ENCODE results near the gene B4GALT2. TPM values are rescaled to one million over a fixed set of nuclear protein-coding genes. Genes with fewer than 3 reads are reported as not detected.

The B4GALT2 gene, protein sequence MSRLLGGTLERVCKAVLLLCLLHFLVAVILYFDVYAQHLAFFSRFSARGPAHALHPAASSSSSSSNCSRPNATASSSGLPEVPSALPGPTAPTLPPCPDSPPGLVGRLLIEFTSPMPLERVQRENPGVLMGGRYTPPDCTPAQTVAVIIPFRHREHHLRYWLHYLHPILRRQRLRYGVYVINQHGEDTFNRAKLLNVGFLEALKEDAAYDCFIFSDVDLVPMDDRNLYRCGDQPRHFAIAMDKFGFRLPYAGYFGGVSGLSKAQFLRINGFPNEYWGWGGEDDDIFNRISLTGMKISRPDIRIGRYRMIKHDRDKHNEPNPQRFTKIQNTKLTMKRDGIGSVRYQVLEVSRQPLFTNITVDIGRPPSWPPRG
- 39.7 TPM for total RNA-seq

DNA sequence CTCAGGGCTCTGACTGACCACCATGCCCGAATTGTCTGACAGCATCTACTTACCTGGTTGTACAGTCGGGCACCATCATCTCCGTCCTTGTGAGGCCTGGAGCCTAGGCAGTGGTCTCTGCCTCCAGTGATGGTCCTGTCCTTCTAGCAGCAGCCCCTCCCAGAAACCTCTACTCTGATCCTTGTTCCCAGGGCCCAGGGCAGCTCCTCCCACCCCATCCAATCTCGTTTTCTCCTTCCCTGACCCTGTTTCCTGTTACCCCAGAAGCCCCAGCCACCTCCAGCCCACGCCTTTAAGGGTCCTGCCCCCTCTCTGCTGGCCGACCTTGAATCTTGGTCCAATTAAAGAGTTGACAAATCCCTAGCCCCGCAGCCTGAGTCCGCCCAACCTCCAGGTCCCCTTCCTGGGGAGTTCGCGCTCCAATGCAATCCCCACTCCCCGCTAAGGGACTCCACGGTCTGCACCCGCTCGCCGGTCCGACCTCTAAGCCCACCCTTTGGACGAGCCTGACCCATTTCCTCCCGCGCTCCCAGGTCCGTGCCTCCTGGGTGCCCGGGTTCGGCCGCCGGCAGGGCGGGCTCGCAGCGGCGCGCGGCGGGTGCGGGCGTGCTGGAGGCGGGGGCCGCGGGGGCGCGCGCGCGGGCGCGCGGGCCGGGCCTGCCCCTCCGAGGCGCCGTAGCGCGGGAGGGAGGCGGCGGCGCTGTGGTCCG lies at the start of gene B4GALT2:
Gene B4GALT2 (plus strand): TSS at position 660 of the 710 bp plus-strand sequence. CDS start 1,951 bp downstream, outside the sequence.
- peak; percentile 43 for DNase-seq (ENCODE audit: low spot score)

DNA sequence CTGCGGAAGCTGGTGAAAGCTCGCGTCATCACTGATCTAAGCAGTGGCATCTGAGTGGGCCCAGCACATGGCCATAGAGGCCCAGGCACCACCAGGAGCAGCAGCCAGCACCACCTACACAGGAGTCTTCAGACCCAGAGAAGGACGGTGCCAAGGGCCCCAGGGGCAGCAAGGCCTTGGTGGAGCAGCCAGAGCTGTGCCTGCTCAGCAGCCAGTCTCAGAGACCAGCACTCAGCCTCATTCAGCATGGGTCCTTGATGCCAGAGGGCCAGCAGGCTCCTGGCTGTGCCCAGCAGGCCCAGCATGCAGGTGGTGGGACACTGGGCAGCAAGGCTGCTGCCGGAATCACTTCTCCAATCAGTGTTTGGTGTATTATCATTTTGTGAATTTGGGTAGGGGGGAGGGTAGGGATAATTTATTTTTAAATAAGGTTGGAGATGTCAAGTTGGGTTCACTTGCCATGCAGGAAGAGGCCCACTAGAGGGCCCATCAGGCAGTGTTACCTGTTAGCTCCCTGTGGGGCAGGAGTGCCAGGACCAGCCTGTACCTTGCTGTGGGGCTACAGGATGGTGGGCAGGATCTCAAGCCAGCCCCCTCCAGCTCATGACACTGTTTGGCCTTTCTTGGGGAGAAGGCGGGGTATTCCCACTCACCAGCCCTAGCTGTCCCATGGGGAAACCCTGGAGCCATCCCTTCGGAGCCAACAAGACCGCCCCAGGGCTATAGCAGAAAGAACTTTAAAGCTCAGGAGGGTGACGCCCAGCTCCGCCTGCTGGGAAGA lies 48.7 kb upstream of the B4GALT2 start:
- no peak for DNase-seq (ENCODE audit: low spot score)

DNA sequence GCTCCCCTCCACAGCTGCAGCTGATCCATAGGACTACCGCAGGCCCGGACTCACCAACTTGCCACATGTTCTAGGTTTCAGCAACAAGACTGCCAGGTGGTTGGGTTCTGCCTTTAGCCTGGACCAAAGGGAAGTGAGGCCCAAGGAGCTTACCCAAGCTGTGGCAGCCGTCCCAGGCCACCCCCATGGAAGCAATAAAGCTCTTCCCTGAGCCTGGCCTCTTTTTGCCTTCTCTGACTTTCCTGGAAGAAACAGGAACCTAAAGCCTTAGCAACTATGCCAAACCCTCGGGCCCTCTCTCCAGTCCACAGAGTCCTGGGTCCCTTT lies 48.1 kb upstream of the B4GALT2 start:
- DNase-seq (ENCODE audit: low spot score) = no peak

DNA sequence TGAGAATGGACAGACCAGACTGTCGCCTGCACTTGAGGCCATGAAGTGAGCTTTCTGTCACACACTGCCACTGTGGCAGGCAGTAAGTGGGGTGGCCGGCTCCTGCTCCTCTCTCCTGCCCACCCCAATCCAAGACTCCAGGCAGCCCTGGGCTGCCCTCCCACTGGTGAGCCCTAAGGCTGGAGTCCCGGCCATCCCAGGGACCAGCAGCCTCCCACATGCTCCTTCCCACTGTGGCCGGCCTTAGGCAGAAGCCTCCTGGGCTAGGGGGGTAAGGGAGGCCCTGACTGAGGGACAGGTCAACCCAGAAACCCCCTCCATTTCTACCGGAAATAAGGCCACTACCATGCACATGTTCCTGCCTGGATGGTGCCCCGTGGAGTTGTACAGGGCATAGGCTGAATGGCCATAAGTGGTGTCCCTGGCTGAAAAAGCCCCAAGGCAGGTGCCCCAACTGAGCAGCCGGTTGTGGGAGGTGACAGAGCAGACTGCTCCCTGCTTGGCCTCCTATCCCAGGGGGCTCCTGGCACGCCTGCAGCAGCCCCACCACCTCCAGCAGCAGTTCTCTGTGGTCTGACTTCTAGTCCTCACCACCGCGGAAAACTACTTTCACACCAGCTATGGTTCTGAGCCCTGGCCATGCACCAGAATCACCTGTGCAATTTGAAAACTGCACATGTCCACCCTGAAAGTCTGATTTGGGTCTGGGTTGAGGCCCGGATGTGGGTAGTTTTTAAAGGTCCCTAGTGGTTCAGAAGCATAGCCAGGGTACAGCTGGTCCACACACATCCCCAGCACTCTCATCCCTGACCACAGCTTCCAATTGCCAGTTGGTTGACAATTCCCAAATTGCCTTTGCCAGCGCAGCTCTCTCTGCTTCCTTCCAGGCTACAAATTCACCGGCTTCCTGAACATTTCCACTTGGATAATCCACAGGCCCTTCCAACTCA lies 47.0 kb upstream of the B4GALT2 start:
- no peak for DNase-seq (ENCODE audit: low spot score)

DNA sequence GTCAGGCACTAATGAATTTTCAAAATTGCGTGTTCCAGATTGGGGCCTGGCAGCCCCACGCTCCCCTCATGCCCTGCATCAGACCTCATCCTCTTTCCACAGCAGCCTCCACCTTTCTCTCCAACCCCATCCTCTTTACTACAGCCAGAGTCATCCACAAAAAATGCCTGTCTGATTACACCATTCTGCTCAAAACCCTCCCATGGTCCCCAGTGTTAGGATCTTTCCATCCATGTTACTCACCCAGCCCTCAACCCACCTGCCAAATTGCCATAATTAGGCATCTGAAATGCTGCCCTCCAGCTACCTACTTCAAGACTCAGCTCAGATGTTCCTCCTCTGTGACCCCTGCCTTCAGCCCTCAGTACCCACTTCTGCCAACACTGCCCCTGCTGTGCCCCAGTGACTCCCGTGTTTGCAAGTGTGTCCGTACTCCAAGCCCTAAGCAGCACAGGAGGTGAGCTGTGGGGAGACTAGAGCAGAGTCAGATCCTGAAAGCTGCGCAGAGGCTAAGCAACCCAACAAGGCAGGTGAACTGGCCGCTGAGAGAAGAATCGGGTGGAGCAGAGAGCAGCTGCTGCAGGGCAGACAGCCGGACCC lies 46.1 kb upstream of the B4GALT2 start:
- no peak for DNase-seq (ENCODE audit: low spot score)

DNA sequence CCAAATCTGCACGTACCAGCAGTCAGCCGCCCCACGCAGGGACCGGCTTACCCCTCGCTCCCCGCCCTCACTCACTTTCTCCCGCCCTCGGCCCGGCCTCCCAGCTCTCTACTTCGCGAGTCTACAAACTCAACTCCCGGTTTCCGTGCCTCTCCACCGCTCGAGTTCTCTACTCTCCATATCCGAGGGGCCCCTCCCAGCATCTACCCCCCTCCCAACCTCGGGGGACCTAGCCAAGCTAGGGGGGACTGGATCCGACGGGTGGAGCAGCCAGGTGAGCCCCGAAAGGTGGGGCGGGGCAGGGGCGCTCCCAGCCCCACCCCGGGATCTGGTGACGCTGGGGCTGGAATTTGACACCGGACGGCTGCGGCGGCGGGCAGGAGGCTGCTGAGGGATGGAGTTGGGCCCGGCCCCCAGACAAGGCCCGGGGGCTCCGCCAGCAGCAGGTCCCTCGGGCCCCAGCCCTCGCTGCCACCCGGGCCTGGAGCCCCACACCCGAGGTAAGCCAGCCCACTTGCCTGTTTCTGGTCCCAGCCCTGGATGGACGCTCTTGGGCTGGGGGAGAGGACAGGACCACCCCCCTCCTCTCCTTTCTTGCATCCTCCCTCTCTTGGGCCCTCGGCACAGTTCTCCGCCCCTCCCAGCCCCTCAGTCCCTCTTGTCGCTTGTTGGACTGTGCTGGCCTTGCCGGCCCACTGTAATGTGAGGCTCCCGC lies 45.5 kb upstream of the B4GALT2 start, which contains the start of gene ARTN:
Gene ARTN (plus strand): TSS at position 416 of the 715 bp plus-strand sequence. CDS start 1,856 bp downstream, outside the sequence.
- DNase-seq (ENCODE audit: low spot score) = no peak

DNA sequence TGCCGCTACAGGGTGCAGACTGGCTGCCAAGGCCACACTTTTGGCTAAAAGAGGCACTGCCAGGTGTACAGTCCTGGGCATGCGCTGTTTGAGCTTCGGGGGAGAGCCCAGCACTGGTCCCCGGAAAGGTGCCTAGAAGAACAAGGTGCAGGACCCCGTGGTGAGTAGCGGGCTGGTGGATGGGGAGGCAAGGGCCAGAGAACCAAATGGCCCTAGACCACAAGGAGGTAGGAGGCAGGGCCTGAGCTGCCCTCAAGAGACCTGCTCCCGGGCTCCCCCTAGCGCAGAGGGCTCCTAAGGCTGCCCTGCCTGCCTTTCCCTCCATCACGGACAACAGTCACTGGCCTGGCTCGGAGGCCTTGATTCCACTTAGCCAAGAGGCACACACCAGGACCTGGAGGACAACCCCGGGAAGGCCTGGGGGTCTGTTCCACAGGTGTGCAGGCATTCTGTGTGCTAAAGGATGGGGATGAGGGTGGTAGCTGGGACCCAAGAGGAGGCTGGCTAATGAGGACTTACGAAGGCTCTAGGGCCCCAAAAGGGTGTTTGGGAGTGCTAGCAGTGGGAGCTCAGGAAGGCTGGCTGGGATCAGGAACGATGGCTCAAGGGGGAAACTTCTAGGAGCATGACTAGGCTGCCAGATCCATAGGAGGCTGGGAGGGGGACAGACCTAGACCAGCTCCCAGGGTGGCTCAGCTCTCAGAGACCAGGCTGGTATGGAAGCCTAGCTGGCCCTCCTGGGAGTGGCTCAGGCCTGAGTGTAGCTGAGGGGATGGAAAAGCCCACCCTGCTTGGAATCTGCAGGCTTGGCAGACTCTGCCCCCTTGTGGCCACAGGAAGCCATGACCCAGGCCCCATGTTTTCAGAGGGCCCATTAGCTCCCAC lies 44.7 kb upstream of the B4GALT2 start:
- peak; percentile 61 for DNase-seq (ENCODE audit: low spot score)

DNA sequence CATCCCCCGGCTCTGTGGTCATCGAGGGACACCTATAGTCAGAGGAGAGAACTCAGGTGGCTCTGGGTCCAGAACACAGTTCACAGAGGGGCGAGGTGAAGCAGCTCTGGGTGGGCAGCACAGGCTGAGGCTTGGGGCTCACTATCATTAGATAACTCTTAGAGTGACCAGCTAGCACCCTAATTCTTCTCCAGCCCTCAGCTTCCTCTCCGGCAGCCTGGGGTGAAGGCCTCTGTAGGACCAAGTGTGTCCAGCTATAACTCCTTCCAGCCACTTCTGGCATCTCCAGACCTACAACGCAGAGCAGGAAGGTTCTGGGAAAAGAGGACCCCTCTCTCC lies 44.1 kb upstream of the B4GALT2 start:
- DNase-seq (ENCODE audit: low spot score) = no peak

DNA sequence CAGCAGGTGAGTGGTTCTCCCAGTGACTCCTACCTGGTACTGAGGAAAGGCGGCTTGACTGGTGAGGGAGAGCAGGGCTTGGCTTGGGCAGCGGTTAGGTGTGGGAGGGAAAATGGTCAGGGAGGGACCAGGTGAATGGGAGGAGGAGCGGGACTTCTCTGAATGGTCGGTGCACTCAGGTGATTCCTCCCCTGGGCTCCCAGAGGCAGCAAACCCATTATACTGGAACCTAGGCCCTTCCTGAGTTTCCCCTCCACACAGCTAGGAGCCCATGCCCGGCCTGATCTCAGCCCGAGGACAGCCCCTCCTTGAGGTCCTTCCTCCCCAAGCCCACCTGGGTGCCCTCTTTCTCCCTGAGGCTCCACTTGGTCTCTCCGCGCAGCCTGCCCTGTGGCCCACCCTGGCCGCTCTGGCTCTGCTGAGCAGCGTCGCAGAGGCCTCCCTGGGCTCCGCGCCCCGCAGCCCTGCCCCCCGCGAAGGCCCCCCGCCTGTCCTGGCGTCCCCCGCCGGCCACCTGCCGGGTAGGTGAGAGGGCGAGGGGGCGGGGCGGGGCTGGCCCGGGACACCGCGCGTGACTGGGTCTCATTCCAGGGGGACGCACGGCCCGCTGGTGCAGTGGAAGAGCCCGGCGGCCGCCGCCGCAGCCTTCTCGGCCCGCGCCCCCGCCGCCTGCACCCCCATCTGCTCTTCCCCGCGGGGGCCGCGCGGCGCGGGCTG lies 43.1 kb upstream of the B4GALT2 start:
- DNase-seq (ENCODE audit: low spot score) = peak; percentile 70

DNA sequence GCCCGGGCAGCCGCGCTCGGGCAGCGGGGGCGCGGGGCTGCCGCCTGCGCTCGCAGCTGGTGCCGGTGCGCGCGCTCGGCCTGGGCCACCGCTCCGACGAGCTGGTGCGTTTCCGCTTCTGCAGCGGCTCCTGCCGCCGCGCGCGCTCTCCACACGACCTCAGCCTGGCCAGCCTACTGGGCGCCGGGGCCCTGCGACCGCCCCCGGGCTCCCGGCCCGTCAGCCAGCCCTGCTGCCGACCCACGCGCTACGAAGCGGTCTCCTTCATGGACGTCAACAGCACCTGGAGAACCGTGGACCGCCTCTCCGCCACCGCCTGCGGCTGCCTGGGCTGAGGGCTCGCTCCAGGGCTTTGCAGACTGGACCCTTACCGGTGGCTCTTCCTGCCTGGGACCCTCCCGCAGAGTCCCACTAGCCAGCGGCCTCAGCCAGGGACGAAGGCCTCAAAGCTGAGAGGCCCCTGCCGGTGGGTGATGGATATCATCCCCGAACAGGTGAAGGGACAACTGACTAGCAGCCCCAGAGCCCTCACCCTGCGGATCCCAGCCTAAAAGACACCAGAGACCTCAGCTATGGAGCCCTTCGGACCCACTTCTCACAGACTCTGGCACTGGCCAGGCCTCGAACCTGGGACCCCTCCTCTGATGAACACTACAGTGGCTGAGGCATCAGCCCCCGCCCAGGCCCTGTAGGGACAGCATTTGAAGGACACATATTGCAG lies 42.4 kb upstream of the B4GALT2 start:
- no peak for DNase-seq (ENCODE audit: low spot score)

DNA sequence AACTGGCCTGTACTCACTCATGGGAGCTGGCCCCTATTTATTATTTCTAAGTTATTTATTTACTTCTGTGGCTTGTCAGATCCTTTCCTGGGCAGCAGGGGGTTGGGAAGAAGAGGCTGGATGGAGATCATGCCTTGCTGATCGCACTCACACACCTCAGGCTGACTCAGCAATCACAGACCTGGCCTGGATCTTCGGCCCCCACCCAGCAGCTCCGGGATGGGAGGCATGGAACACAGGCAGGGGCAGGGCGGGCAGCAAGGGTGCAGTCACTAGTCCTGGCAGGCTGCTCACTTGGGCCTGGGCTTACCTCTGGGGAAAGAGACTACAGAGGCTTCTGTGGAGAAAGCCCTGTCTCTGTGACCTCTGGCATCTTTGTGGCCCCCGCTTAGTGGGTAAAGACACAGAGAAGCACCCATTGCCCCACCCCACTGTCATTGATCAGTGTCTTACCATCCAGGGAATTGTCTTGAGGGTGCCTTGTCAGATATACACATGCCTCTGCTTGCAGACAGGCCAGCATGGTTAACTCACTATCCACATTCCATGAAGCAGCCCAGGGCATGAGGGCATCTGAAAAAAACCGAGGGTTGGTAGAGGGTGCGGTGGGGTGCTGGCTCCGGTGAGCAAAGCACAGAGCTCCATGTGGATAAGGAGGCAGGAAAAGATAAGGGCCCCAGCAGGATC lies 41.7 kb upstream of the B4GALT2 start:
- no peak for DNase-seq (ENCODE audit: low spot score)

DNA sequence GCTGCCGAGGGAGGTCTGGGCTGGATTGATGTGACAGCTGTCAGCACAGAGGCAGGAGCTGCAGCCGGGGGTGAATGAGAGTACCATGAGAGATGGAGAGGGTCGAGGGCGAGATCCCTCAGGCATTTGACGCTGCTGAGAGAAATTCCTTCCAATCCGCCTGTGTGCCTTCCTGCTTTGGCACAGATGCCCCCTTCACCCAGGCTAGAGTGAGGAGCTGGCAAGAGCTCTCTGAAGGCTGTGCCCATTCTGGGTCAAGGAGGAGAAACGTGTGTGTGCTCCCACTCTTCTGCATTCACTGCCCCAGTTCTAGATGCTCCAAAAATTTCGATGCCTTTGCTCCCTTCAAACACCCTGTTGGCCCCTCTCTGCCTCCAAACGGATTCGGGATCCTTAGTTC lies 40.6 kb upstream of the B4GALT2 start:
- no peak for DNase-seq (ENCODE audit: low spot score)

DNA sequence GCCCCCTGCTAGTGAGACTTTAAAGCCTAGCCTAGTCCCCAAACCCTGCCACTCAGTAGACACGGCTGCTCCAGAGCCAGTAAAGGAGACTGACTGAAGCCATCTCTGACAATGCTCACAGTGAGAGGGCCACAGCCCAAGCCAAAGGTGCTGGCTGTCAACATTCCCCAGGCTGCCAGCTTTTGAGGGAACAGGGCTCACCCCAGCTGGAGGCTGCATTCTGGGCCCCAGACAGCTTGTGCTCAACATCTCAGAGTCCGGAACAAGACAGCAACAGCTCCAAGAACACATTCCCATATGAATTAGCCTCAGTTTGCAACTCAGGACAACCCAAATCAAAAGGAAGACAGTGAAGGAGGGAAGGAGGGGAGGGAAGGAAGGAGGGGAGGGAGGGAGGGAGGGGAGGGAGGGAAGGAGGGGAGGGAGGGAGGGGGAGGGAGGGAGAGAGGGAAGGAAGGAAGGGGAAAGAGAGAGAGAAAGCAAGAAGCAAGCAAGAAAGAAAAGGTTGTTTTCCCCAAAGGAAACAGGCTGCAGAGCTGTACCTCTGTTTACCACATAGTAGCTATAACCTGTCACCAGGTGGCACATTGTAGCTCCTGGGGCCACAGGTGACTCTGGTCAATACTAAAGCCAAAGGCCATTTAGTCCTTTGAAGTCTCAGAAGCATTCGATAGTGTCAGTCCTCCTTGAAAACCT lies 40.0 kb upstream of the B4GALT2 start:
- no peak for DNase-seq (ENCODE audit: low spot score)

DNA sequence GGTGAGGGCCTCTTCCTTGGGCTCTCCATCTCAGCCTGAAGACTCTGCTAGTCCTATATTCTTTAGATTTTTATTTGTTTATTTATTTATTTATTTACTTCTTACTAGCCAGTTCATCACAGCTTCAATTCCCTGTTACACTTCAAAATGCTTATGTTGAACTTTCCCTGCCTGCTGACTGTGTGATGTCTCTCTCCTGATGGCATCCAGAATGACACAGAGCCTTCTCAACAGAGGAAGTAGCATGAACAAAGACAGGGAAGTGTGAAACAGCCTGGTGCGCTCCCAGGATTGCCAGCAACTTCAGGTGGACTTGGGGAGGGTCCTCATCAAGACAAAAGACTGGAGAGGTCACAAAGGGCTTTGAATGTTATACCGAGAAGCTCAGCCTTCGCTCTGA lies 36.6 kb upstream of the B4GALT2 start:
- no peak for DNase-seq (ENCODE audit: low spot score)

DNA sequence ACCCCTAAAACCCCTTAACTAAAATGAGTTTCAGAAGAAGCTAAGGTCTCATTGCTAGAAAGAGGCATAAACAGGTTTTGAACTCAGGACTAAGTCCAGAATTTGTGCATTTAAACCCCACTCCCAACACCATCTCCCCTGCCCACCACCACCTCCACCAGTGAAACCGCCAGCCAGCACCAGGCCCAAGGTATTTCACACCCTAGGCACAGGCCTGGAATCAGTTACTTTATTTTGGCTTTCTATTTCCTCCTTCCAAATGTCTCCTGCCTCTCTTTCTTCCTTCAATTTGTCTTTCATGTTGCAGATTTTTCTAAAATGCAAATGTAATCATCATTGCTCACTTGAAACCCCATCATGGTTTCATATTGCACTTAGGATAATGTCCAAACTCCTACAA lies 34.1 kb upstream of the B4GALT2 start:
- no peak for DNase-seq (ENCODE audit: low spot score)

DNA sequence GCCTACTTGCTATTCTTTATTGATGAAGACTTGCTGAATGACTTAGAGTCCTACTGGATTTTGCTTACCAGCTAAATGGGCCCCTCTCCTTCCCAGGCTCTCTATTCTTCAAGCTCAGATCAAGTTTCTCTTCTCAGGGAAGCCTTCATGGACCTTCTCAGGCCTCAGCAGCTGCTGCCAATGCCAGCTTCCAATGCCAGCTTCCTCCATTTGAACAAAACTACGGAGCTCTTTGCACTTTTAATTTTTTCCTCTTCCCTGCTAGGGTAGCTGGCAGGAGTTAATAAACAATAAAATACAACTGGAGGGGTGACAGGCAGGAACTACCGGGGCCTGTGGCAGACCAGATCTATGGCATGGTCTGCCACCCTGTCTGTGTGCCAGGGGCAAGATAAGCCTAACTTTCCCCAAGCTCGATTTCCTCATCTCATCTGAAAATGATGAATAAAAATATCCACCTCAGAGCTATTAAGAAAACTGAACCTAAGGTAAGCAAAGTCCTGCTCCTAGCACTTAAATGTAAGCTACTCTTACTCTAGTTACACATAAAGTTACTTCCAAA lies 33.3 kb upstream of the B4GALT2 start:
- DNase-seq (ENCODE audit: low spot score) = no peak
